Measurements from ENCODE around the gene ACTR1A. TPM values are rescaled to one million over a fixed set of nuclear protein-coding genes. Genes with fewer than 3 reads are reported as not detected.

The ACTR1A gene
- total RNA-seq, 1 experiment from 2014 or later = 82.1 TPM

GRCh38 chr10:102437515-102437914 is 65.0 kb downstream of the ACTR1A start:
- no peak overlapping the region for H2AFZ ChIP-seq (ENCODE audit: low read length)
- H3K4me2 ChIP-seq (ENCODE audit: insufficient read depth, insufficient read length, low read length) = no peak overlapping the region
- H3K18ac ChIP-seq (ENCODE audit: insufficient read length, low read depth, low read length) = no peak overlapping the region
- H3T11ph ChIP-seq (ENCODE audit: low read length) = no peak overlapping the region
- no peak overlapping the region for H2AK5ac ChIP-seq (ENCODE audit: insufficient read length, low read length)
- no peak overlapping the region for H2BK120ac ChIP-seq (ENCODE audit: low read depth, low read length, poor library complexity, severe bottlenecking)
- no peak overlapping the region for H4K5ac ChIP-seq (ENCODE audit: insufficient read length, low read depth, low read length)
- no peak overlapping the region for H3K4ac ChIP-seq (ENCODE audit: low read depth, low read length)
- no peak overlapping the region for H3K27ac Mint-ChIP-seq
- H3K4me1 ChIP-seq (ENCODE audit: insufficient read depth, low read length) = peaks cover 5% of the 10 kb centered on the region; the same call in 1 of the 2 replicates
- H2BK12ac ChIP-seq (ENCODE audit: insufficient read length, low read depth, low read length) = no peak overlapping the region
- H3K56ac ChIP-seq (ENCODE audit: insufficient read length, low read depth, low read length) = no peak overlapping the region
- peaks cover 80% of the 10 kb centered on the region for H3K27me3 Mint-ChIP-seq (ENCODE audit: low read depth)
- H2BK20ac ChIP-seq (ENCODE audit: low read depth, low read length, poor library complexity, severe bottlenecking) = no peak overlapping the region
- H3K9ac ChIP-seq (ENCODE audit: extremely low read depth, insufficient read length, low read length) = no peak overlapping the region
- H3K4me3 Mint-ChIP-seq = no peak overlapping the region
- DNase-seq = no peak
- H3K36me3 Mint-ChIP-seq (ENCODE audit: insufficient read depth in 1 of 3, low read depth in 3 of 3) = no peaks in the 10 kb centered on the region
- no peaks in the 10 kb centered on the region for H3K9me3 ChIP-seq (ENCODE audit: control insufficient read depth, low read depth, low read length)
- H3K23me2 ChIP-seq (ENCODE audit: insufficient read length, low read depth, low read length, poor library complexity, severe bottlenecking) = no peaks in the 10 kb centered on the region
- H3K14ac ChIP-seq (ENCODE audit: insufficient read depth, low read length) = no peak overlapping the region
- no peak overlapping the region for H3K23ac ChIP-seq (ENCODE audit: insufficient read length, low read depth, low read length)
- peaks cover 10 to 29% of the 10 kb centered on the region in 2 experiments for H3K4me1 Mint-ChIP-seq
- no peak overlapping the region for H2BK5ac ChIP-seq (ENCODE audit: insufficient read length, low read length)
- no peak overlapping the region for H4K8ac ChIP-seq (replicated peaks; ENCODE audit: insufficient read length, low read depth, low read length)
- H3K27ac ChIP-seq (ENCODE audit: insufficient read length, low read depth, low read length) = no peak overlapping the region
- H3K9me3 Mint-ChIP-seq = no peaks in the 10 kb centered on the region
- no peaks in the 10 kb centered on the region for H3K79me1 ChIP-seq (ENCODE audit: insufficient read depth, low read depth, low read length, poor library complexity, severe bottlenecking)
- no CpG with 5 or more reads among the region's 3 CpGs for WGBS (ENCODE audit: extremely low coverage, insufficient read length, low lambda C conversion rate)
- no peak overlapping the region for H2BK15ac ChIP-seq (ENCODE audit: low read depth, low read length)
- no peaks in the 10 kb centered on the region for H3K79me2 ChIP-seq (ENCODE audit: insufficient read depth, low read length)
- TF ChIP-seq CTCF (conservative IDR thresholded peaks at IDR 0.05) = no peak
- no peaks in the 10 kb centered on the region for H4K20me1 ChIP-seq (ENCODE audit: control insufficient read depth, insufficient read depth, insufficient read length)
- H4K91ac ChIP-seq (ENCODE audit: insufficient read length, low read depth, low read length) = no peak overlapping the region
- peaks cover 29% of the 10 kb centered on the region; the same call in 1 of the 2 replicates for H3K27me3 ChIP-seq (ENCODE audit: insufficient read depth, low read length)

Data from H9 (cell line).